GM19372 (cell line): Measurements from ENCODE around the gene PTPRD.

Experiments
- ATAC-seq: cut with Tn5 transposase; IDR thresholded peaks from one replicate; pipeline ENCODE4 v1.9.1; 2021; ENCODE audit warnings: mild to moderate bottlenecking, low read depth, moderate library complexity; ENCODE audit not compliant: unreplicated experiment

Gene PTPRD

DNA sequence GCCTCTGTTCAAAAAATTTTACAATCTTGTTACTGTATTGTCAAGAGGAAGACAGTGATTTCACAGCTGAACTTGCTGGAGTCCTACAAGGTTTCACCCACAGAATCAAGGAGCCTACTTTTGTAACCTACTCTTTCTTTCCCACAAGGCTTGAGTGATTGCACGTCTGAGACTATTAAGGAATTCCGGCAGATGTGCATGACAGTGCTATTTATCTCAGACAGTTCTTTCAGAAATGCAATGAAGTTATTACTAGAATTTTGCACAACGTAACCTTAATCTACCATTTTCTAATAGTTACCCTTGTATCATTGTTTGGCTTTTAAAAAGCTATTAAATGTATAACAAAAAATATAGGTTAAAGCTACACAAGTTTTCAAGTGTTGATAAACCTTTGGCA is 400.1 kb downstream of the PTPRD start:
- ATAC-seq: no peak

DNA sequence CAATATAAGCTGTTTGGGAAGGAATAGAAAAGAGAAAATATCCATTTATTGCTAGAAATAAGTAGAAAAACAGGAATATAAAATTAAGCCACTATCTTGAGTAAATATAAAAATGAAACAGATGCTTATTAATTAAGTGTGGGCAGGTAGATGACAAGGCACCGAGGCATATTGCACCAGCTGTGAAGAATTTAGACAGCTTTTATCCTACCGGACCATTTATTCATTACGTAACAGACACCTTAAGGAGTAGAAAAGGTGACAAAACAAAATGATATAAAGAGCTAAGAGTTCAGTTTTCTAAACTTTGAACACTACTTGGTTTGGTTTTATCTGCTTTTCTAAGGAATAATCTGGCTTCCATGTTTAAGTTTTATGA is 404.1 kb downstream of the PTPRD start:
- no peak for ATAC-seq

DNA sequence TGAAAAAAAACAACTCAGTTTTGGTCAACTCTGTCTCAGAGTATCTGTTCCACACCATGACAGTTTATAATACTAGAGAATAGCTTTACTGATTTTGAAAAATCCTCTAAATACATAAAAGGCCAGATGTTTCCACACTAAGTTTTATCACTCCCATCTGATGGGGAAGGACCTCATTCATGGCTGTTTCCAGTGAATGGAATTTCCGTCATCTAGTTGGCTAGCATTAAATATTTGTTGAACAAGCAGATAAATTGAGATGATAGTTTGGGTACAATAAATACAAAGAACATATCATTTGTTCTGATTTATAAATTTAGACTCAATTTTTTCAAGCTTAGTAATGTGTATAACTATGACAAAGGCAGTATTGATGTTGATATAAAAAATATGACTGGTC is 408.5 kb downstream of the PTPRD start:
- ATAC-seq: no peak

DNA sequence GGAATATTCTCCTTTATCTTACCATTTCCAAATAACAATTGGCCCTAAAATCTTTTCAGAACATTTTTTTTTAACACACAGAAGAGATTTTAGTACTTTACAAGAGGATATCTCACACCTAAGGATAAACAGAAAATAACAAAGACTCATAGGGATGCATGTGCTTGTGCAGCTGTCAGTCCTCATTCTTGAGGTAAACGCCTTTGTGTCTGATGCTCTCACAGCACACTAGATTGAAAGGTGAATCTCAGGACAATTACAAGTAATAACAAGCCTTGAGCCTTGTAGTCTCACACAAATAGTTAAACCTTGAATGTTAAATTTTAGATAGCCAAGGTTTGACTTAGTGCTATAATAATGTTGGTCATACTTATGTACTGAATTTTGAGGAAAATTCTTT is 439.2 kb downstream of the PTPRD start:
- no peak for ATAC-seq

DNA sequence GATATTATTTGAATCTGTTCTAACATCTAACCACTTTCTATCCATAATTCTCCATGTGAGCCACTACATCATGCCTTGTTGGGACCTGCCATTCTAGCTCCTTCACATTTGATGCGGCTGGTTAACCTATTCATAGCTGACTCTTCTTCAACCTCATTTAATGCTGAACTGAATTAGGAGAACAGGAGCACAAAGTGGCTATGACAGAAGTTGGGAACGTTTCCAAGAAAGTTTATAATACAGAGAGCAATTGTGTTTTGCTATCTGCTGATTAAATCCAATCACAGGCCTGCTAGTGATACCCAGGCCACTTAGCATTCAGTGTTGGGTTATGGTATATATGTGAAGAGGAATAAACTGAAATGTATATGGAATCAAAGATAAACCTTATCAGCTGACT is 440.3 kb downstream of the PTPRD start:
- ATAC-seq: no peak

DNA sequence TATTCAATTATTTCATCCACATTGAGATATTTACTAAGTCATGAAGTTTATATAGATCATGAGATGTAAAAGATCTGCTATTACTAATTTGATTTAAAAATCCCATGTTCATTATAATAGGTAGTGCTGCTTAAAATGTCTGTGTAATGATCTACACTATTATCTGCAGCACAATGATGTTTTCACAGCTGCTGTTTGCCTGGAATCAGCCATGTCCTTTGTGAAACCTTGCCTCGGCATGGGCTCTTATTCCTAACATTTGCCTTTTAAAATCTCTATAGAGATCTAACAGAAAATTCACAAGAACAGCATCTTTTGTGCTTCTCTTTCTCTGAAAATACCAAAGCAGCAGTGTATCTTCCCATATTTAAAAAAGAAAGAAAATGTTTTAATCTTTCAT is 444.6 kb downstream of the PTPRD start:
- ATAC-seq: no peak

DNA sequence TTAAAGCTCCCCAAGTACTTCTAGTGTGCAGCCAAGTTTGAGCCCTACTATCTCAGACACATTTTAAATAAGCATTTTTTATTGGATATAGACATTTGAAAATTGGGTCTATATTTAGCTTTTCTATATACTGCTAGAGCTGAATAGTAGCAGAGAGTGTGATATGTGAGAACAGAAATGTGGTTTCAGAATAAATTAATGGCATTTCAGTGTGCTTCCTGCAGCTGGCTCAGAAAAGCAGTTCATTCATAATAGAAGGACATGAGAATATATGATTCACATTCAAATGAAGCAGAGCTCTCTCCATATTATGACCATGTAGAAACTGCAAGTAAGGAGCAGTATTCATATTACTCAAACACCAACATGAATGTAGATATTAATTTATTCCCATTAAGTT is 464.0 kb downstream of the PTPRD start:
- ATAC-seq: no peak

DNA sequence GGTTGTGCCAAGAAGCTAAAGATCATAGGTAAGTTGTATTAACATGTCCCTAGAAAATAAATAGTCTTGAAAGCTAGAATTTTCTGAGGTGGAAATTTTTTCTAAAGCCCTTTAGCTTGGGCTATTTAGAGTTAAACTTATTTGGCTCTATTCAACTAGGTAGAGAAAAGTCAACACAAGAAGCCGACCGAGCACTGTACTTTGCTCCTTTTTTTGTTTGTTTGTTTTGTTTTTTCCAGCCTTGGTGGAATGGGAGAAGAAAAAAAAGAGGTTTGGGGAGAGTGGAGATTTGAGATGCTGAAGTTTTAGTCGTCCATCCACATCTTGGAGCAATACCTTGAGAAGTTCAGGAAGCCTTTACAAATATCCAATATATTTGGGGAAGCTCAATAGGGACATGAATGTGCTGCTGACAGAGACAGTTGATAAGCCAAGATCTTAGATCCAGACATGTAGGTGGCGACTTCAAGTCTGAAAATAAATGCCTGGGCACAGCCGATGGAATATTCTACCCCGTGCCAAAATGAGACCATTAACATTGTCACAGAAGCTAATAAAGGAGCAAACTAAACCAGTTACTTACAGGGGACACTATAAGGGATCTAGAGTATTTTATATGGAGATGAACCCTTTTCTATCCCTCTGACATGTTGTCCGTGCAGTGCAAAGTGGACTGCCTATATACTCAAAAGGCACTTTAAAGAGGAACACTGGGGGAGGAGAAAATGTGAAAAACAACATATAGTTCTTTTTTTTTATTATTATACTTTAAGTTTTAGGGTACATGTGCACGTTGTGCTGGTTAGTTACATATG is 466.1 kb downstream of the PTPRD start:
- no peak for ATAC-seq

DNA sequence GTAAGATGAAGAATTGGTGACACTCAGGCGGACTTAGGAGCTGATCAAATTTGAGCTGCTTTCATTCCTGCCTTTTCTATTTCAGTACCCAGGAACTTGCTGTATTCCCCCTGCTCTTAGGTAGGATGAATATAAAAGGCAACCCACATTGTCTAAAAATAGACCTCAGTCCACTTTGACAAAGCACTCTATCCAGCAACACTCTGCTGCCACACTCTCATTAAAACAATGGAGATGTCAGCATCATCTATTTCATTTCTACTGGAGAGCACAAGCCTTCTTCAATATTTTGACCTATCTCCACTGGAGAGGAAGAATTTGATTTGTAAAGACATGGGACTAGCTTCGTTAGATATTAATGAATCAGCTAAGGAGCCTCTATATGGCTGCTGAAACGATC is 468.4 kb downstream of the PTPRD start:
- no peak for ATAC-seq

DNA sequence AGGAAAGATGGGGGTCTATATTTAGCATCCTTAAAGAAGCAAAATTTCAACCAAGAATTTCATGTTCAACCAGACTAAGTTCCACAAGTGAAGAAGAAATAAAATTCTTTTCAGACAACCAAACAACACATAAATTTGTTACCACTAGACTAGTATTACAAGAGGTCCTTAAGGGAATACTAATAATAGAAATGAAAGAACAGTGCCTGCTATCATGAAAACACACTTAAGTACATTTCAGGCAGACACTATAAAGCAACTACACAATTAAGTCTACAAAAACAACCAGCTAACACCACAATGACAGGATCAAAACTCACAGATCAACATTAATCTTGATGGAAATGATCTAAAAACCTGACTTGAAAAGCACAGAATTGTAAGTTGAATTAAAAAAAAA is 477.2 kb downstream of the PTPRD start:
- ATAC-seq: no peak

DNA sequence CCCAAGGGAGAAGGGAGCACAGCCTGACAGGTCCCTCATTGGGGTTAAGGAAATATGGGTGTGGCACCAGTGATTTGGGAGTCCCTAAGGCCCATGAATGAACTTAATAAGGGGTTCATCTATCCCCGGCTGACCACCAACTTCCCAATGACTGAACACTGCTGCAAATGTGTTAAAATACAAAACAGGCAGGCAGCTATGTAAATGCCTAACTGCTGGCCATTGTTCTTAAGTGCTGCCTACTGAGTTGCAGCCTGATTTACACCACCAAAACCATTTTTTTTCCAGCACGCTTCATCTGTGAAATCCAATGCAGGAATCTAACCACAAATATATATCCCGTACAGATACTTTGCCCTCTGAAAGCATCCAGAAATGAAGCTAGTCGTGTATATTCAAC is 478.5 kb downstream of the PTPRD start:
- ATAC-seq: no peak

DNA sequence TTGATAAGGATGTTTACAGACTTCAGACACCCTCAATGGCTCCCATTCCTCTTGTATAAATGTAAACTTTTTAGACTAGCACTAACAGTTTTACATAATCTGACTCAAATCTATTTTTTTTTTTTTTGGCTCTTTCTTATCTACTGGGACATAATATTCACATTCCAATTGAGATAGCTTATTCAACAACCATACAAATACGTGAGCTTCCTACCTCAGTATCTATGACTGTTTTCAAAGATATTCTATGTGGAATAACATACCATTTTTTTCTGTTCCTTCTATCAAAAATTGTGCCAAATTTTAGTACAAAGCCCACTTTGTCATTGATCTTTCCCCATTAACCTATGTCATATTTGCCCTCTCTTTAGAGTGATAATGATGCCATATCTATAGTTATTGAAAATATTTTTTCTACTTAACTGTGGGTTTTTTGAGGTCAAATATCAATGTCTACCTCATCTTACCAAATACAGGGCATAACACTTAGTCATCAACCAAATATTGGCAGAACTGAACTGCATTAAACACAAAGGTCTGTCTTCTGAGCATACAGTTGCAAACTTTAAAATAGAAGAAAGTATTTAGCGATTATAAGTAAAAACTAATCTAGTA is 482.6 kb downstream of the PTPRD start:
- no peak for ATAC-seq

DNA sequence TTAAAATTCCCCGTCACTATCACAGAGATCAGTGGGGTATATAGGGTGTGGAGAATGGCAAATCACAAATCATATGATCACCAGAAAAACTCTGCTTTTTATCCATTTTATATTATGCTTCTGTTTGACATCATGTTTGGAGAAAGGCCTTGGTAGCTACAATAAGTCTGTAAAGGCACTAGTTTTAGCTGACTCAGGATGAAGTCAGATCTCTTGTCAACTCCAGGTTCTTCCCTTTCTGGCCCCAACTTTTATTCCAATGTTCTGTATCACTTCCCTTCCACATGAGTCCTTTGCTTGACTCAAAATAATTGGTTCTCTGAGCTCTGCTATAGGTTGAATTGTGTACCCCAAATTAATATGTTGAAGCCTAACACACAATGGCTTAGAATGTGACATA is 484.9 kb downstream of the PTPRD start:
- no peak for ATAC-seq

DNA sequence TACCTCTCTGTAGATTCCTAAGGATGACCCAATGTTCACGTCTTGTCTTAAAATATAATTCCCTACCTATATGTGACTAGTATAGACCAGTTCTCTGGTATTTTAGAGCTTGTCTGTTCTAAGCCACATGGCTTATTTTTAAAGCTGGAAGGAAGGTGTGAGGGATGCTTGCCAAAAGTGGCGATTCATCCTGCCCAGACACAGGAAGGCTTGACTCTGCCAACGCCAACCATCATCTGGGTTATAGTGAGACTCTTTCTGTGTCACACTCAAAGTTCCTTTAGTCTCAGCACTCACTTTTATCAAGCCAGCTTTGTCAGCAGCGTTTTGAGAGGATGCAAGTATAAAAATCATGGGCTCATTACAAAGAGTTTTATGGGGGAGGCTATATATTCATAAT is 500.0 kb downstream of the PTPRD start:
- no peak for ATAC-seq

DNA sequence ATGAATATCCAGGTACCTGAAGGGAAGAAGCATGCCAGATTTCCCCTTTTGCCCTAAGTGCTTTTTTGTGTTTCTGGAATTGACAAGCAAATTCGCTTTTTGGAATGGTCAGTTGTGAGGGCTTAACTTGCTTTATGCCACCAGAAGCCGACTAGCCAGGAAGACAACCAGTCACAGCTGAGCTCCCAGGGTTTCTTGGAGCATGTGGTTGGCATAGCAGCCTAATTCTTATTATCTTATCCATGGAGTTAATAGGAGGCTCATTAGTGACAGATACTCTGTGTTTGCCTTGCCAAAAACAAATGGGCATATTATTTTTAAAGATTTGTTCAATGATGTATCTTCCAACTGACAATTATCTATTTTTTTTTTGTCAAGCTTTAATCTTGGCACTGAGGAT is 500.7 kb downstream of the PTPRD start:
- no peak for ATAC-seq

DNA sequence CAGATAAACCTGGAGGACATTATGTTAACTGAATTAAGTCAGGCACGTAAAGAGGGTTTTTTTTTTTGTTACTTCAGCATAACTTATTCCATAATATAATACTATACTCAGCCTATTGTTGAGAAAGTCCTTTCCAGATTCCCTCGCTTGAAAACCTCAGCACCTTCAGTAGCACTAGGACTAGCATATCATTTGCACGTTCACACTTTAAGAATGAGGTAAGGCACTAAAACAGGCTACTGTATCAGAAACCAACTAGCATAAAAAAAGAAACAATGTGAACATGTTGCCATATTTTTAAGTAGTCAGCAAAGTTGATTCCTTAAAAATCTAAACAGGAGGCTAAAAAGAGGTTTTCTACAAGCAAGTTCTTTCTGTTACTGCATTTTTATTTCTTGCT is 504.0 kb downstream of the PTPRD start:
- no peak for ATAC-seq

DNA sequence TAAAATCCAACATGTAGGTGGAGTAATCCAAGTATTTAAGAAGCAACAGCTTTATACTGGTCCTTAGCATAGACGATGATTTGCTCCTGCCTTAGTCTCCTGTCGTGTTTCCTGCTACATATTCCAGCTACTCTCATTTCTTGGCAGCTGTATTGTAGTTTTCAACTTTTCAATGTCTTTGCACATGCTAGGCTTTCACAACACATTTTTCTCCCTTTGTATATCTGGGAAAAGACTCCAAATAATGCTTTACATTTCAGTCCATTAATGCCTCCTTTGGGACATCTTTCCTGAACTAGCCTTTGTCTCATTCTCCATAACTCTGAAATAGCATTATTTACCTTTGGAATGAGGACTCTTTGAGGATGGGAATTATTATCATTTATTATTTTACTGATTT is 508.0 kb downstream of the PTPRD start:
- no peak for ATAC-seq

DNA sequence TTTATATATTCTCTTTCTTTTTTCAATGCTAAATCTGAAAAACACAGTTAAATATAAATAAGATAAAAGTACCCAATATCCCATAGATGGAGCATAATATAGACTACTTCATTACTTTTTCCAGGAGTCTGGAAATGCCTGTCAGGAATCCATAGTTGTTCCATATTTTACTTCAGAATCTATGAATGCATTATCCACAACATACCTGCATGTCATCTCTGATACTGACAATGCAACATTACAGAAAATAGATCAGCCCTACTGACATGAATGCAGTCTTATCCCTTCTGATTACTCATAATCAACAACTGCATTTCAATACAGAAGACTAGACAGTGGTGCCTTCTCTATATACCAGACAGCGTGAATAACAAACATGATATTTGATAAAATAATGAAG is 517.6 kb downstream of the PTPRD start:
- no peak for ATAC-seq

DNA sequence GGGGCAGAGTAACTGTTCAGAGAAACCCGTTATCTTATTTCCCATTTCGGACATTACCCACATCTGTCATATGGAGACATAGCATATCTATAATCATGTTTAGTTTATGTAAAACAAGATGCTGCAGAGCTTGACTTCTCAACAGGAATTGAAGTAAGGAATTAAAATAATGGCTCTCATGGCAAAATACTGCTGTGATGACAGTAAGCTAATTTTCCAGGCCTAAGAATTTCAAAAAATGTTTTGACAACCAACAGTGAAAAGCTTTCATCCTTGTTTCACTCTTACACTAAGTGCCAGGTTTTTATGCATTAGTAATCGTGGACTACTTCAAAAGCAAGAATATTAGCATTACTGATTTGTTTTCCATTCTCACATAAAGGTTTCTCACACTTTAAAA is 518.2 kb downstream of the PTPRD start:
- no peak for ATAC-seq

DNA sequence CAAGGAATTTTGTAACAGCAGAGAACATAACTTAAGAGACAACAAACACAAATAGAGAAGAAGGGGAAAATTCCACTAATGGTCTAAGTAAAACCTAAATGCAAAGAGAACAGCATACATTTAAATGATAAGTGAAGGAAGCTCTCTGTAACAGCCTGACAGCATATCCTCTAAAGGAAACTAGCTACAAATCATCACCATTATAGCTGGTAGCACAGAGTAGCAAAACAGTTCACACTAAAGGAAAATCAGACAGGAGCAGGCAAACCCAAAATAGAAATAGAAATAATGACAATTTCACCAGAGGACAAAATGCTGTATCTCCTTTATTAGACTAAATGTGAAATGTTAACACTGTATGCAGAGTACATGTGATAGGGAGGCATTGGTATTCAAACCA is 532.8 kb downstream of the PTPRD start:
- ATAC-seq: no peak

DNA sequence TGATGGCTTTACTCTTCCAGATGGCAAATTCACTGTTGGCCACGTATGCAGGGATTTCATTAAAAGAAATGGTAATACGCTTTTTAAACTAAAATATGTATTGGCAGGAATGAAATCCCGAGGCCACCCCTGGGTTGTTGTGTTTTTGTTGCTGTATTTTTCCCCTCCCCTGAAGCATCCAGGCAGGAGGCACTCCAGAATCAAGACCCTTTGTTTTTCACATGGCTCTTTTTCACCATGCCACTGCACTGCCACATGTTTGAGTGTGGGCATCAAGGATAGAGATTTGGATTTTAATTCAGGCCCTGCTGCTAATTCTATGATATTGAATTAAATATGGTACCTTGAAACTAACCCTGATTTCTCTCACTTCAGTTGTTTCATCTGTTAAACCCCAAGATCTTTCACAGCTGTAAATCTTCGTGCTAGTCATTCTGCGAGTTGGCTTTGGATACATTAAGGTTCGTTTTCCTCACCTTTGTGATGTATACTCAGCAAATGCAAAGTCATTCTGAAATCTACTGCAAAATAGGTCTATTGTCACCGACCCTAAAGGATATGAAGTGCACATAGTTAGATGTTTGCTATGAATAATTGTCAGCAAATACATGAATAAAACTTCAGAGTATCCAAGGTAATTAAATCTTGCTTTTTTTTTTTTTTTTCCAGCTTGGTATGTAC is 533.4 kb downstream of the PTPRD start:
- no peak for ATAC-seq

DNA sequence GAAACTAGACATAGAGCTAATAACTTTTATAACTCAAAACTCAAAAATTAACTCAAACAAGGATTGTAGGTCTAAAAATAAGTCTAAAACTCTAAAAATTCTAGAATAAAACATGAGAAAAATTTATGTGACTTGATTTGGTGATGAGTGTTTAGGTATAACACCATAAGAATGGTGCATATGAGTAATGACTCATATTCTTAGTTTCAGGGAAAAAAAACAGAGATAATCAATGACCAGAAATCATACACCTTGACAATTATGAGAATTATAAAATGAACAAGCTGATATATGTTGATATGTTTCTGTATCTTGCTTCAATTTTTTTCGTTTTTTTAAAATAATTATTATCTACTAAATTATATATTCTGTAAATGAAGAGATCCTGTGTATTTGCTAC is 541.2 kb downstream of the PTPRD start:
- ATAC-seq: no peak
